HL-60 (cell line): ENCODE results near the gene NEK11.

Source experiments
- CTCF ChIP-seq: IDR thresholded peaks from one replicate; pipeline ENCODE4 v1.5.1; 2011; ENCODE audit warnings: low read length, control low read depth, inconsistent platforms; ENCODE audit not compliant: insufficient read depth
- REST ChIP-seq: IDR thresholded peaks from 2 replicates; pipeline ENCODE4 v1.6.1; 2012; ENCODE audit warnings: low read depth; ENCODE audit not compliant: insufficient replicate concordance

- TF ChIP-seq CTCF (no peak), REST (no peak)
Measured at GRCh38 chr3:131193641-131194238, 167.1 kb downstream of the NEK11 start.
